Measurements from ENCODE around the gene MUC6.

DNA sequence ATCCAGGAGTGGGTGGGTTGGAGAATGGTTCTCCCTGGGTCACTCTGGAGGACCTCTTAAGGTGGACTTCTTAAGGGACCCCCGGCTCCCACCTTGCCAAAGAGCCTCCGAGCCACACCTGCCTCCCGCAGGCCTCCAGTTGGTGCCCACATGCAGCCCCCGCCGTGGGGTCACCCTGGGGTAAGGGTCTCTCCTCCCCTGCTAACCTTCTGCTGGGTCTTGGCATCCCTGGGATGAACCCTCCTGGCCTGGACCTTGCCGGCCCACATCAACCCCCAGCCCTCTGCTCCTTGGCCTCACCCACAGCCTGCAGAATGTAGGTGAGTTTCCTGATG is 12.5 kb upstream of the MUC6 start:
- TF ChIP-seq, protein P1, sequence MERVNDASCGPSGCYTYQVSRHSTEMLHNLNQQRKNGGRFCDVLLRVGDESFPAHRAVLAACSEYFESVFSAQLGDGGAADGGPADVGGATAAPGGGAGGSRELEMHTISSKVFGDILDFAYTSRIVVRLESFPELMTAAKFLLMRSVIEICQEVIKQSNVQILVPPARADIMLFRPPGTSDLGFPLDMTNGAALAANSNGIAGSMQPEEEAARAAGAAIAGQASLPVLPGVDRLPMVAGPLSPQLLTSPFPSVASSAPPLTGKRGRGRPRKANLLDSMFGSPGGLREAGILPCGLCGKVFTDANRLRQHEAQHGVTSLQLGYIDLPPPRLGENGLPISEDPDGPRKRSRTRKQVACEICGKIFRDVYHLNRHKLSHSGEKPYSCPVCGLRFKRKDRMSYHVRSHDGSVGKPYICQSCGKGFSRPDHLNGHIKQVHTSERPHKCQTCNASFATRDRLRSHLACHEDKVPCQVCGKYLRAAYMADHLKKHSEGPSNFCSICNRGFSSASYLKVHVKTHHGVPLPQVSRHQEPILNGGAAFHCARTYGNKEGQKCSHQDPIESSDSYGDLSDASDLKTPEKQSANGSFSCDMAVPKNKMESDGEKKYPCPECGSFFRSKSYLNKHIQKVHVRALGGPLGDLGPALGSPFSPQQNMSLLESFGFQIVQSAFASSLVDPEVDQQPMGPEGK (CRISPR knock-in tag; IDR thresholded peaks at IDR 0.05; ENCODE audit: borderline replicate concordance) = no peak
- TF ChIP-seq ZFP3 (CRISPR knock-in tag; IDR thresholded peaks at IDR 0.05) (no peak), SNAI2 (CRISPR knock-in tag; IDR thresholded peaks at IDR 0.05) (no peak), ISL1 (CRISPR knock-in tag; IDR thresholded peaks at IDR 0.05) (no peak), TSHZ2 (CRISPR knock-in tag; IDR thresholded peaks at IDR 0.05) (no peak), RARB (CRISPR knock-in tag; IDR thresholded peaks at IDR 0.05) (no peak), GLIS3 (CRISPR knock-in tag; IDR thresholded peaks at IDR 0.05) (no peak), BACH2 (CRISPR knock-in tag; IDR thresholded peaks at IDR 0.05; ENCODE audit: borderline replicate concordance) (no peak), CSDC2 (CRISPR knock-in tag; IDR thresholded peaks at IDR 0.05) (no peak), PPARA (CRISPR knock-in tag; IDR thresholded peaks at IDR 0.05; ENCODE audit: borderline replicate concordance) (no peak), OSR1 (CRISPR knock-in tag; IDR thresholded peaks at IDR 0.05) (no peak)
- TF ChIP-seq, protein P2, sequence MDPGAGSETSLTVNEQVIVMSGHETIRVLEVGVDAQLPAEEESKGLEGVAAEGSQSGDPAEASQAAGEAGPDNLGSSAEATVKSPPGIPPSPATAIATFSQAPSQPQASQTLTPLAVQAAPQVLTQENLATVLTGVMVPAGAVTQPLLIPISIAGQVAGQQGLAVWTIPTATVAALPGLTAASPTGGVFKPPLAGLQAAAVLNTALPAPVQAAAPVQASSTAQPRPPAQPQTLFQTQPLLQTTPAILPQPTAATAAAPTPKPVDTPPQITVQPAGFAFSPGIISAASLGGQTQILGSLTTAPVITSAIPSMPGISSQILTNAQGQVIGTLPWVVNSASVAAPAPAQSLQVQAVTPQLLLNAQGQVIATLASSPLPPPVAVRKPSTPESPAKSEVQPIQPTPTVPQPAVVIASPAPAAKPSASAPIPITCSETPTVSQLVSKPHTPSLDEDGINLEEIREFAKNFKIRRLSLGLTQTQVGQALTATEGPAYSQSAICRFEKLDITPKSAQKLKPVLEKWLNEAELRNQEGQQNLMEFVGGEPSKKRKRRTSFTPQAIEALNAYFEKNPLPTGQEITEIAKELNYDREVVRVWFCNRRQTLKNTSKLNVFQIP (CRISPR knock-in tag; IDR thresholded peaks at IDR 0.05; ENCODE audit: borderline replicate concordance, low read depth) = no peak

Measured in SK-N-SH treated with all-trans-retinoic acid at 6 μM for 48 hours (cell line).